ENCODE results near the gene SH3BGRL2. TPM values are rescaled to one million over a fixed set of nuclear protein-coding genes. Genes with fewer than 3 reads are reported as not detected.

SH3BGRL2 gene
- total and polyA plus RNA-seq, 2 of the 8 experiments (the other 6 are each of a cell fraction or from before 2014, with no cell fraction given), result 6.0 to 20.3 TPM

GRCh38 chr6:79627422-79627821, 3.7 kb upstream of the SH3BGRL2 start:
- H2BK120ac ChIP-seq (replicated peaks; ENCODE audit: low read depth, low read length), result no peak overlapping the region
- peaks cover 0 to 2% (median 0%) of the 10 kb centered on the region in 4 experiments; a peak in 1 of 7 replicates for H3K4me1 ChIP-seq (replicated peaks in 1 of 4; ENCODE audit: control insufficient read depth in 3 of 4, insufficient read depth in 4 of 4, low read length in 3 of 4)
- H4K8ac ChIP-seq (ENCODE audit: extremely low read depth, insufficient read depth, low read length), result no peak overlapping the region
- no peak overlapping the region for H2BK20ac ChIP-seq (ENCODE audit: low read length)
- H2AFZ ChIP-seq (ENCODE audit: low read length), result no peak overlapping the region
- no peak overlapping the region for H4K91ac ChIP-seq (replicated peaks; ENCODE audit: insufficient read length, low read length)
- no peak overlapping the region for H3K56ac ChIP-seq (replicated peaks; ENCODE audit: insufficient read length, low read depth, low read length)
- H2BK15ac ChIP-seq (ENCODE audit: low read length), result no peak overlapping the region
- no peak overlapping the region for H2BK12ac ChIP-seq (ENCODE audit: low read depth, low read length)
- H3K9ac ChIP-seq (replicated peaks in 1 of 4; ENCODE audit: extremely low read depth in 1 of 4, low read depth in 3 of 4, low read length in 3 of 4), result no peak overlapping the region
- POLR2A ChIA-PET (ENCODE audit: partially characterized antibody), result interaction anchor here (1.6 kb wide), 1 partner anchor 90 kb away, joined by 4 read pairs; the partner anchor contains the start of gene LCA5
- H3K27me3 ChIP-seq (replicated peaks in 1 of 4; ENCODE audit: control insufficient read depth in 3 of 4, extremely low read depth in 1 of 4, insufficient read depth in 3 of 4, low read length in 3 of 4), result peaks cover 0 to 2% (median 0%) of the 10 kb centered on the region in 4 experiments; a peak in 1 of 7 replicates
- no peak overlapping the region for H3K18ac ChIP-seq (ENCODE audit: extremely low read depth, low read length)
- peaks cover 8% of the 10 kb centered on the region; the same call in 1 of the 2 replicates for H3K23me2 ChIP-seq (ENCODE audit: low read depth, low read length)
- H3K36me3 ChIP-seq (ENCODE audit: control insufficient read depth in 2 of 4, insufficient read depth in 4 of 4, low read length in 3 of 4), result no peaks in the 10 kb centered on the region
- H2AK5ac ChIP-seq (ENCODE audit: low read depth, low read length), result no peak overlapping the region
- H3K9me3 ChIP-seq (ENCODE audit: insufficient read depth in 2 of 2, low read depth in 1 of 2, low read length in 1 of 2), result no peaks in the 10 kb centered on the region
- no peak for DNase-seq (ENCODE audit: low read depth in 1 of 2, low spot score in 2 of 2)
- H3K27ac ChIP-seq (ENCODE audit: low read depth, low read length), result no peak overlapping the region
- H2BK5ac ChIP-seq (ENCODE audit: low read depth, low read length), result no peak overlapping the region
- H3K79me1 ChIP-seq (ENCODE audit: low read depth, low read length), result no peaks in the 10 kb centered on the region
- no peak overlapping the region for H3K4me3 ChIP-seq (ENCODE audit: extremely low read depth in 1 of 4, insufficient read depth in 2 of 4, low read depth in 3 of 4, low read length in 4 of 4)
- H4K20me1 ChIP-seq (replicated peaks in 1 of 2; ENCODE audit: control insufficient read depth in 1 of 2, insufficient read depth in 2 of 2, low read length in 2 of 2), result no peaks in the 10 kb centered on the region
- no peak overlapping the region for H3K23ac ChIP-seq (ENCODE audit: insufficient read length)
- no peaks in the 10 kb centered on the region for H3K79me2 ChIP-seq (ENCODE audit: control insufficient read depth in 1 of 2, insufficient read depth in 2 of 2, low read length in 2 of 2)
- CTCF ChIA-PET (ENCODE audit: partially characterized antibody), result interaction anchor here (0.9 to 1.6 kb wide), 2 partner anchors 11 to 27 kb away, joined by 3 read pairs; no protein-coding TSS in a partner anchor
- H4K5ac ChIP-seq (ENCODE audit: insufficient read length, low read depth, low read length), result no peak overlapping the region
- no peak overlapping the region for H3K14ac ChIP-seq (ENCODE audit: insufficient read length)
- no peak overlapping the region for H3K4ac ChIP-seq (replicated peaks; ENCODE audit: insufficient read length, low read depth, low read length)
- no peak for FAIRE-seq
- no peak overlapping the region for H3K4me2 ChIP-seq (ENCODE audit: insufficient read depth in 1 of 2, low read depth in 2 of 2, low read length in 2 of 2)
- TF ChIP-seq SAP30 (IDR thresholded peaks at IDR 0.05; ENCODE audit: insufficient read depth, insufficient replicate concordance, low read length) (no peak), SP1 (IDR thresholded peaks at IDR 0.05; ENCODE audit: low read depth, low read length) (no peak), MAFK (IDR thresholded peaks at IDR 0.05; ENCODE audit: low read depth, low read length) (no peak), KDM4A (IDR thresholded peaks at IDR 0.05; ENCODE audit: low read depth, low read length, severe bottlenecking) (no peak), EP300 (IDR thresholded peaks at IDR 0.05; ENCODE audit: borderline replicate concordance in 1 of 2, low read depth in 2 of 2, low read length in 2 of 2) (no peak), CBX5 (IDR thresholded peaks at IDR 0.05; ENCODE audit: low read depth, low read length) (no peak), ATF3 (IDR thresholded peaks at IDR 0.05; ENCODE audit: insufficient read depth, low read depth, low read length) (no peak), HDAC6 (IDR thresholded peaks at IDR 0.05; ENCODE audit: low read depth, low read length) (no peak), YY1 (IDR thresholded peaks at IDR 0.05; ENCODE audit: low read depth, low read length) (no peak), BRCA1 (IDR thresholded peaks at IDR 0.05; ENCODE audit: low read depth, low read length) (no peak), CEBPB (IDR thresholded peaks at IDR 0.05; ENCODE audit: low read depth, low read length) (no peak), SRF (IDR thresholded peaks at IDR 0.05; ENCODE audit: low read depth, low read length) (no peak), EGR1 (IDR thresholded peaks at IDR 0.05; ENCODE audit: borderline replicate concordance, low read depth, low read length) (no peak), TEAD4 (IDR thresholded peaks at IDR 0.05; ENCODE audit: low read depth, low read length) (no peak), NRF1 (IDR thresholded peaks at IDR 0.05; ENCODE audit: low read depth, low read length) (no peak), KDM5A (IDR thresholded peaks at IDR 0.05; ENCODE audit: low read length) (no peak)

Measured in H1 (cell line).